ENCODE data around the gene TIAL1. TPM values are rescaled to one million over a fixed set of nuclear protein-coding genes. Genes with fewer than 3 reads are reported as not detected.

The TIAL1 gene
- 119 TPM for polyA plus RNA-seq (2013)

DNA sequence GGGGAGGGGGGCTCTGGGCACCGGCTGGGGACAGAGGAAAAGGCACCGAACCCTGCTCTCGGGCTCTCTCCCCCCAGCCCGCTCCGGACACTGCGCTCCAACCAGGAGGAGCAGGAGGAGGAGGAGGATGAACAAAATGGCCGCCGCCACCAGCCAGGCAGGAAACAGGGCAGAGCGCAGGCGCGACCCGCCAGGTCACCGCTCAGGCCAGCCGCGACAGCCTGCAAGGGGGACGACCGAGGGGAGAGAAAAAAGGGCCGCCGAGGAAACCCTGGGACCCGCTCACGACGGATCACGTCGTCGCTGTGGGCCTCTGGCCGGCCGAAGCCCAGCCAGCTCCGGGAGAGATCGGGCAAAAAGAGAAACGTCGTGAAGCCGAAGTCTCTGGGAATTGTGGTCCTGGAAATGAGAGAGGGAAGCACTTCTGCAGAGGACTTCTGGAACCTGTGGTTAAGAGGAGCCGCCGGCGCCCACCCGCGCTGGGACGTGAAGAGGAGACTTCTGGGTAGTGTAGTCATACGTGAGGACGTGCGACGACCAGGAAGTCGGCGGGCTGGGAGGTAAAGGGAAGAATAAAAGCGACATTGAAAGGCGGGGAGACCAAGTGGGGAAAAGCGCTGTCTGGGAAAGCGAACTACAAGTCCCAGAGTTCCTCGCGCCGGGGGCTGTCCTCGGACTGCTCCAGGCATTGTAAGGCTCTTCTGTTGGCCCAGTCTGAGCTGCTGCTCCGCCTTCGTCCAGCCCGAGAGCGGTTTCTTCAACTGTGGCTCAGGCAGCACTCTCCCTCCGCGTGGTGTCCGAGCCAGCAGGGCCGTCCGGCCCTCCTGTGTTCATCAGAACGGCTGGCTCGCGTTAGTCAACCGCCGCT, at the start of gene TIAL1:
Gene TIAL1 (minus strand): TSS at position 428 of the 868 bp plus-strand sequence. CDS start 499 bp downstream, outside the sequence.
- H3K36me3 ChIP-seq (ENCODE audit: control insufficient read depth in 4 of 4, insufficient read depth in 4 of 4, low read length in 3 of 4), result no peaks in the 10 kb centered on the region
- ChIA-PET POLR2A (no interaction called here), CTCF (no interaction called here)
- DNase-seq, result peak; percentile 99 to 100 (median 99)
- under 1% methylated on average over 44 of the region's 66 CpGs for WGBS (ENCODE audit: insufficient coverage)
- H3K27ac ChIP-seq (ENCODE audit: insufficient read depth in 1 of 2, low read depth in 1 of 2, low read length in 2 of 2, poor library complexity in 1 of 2, severe bottlenecking in 2 of 2), result peak within 1 kb of the TSS; percentile 85 to 95
- peaks cover 20 to 47% (median 35%) of the 10 kb centered on the region in 4 experiments for H3K4me1 ChIP-seq (ENCODE audit: control extremely low read depth in 1 of 4, control insufficient read depth in 4 of 4, insufficient read depth in 4 of 4, low read length in 3 of 4)
- H3K4me3 ChIP-seq (ENCODE audit: control insufficient read depth in 1 of 7, extremely low read depth in 1 of 7, insufficient read depth in 4 of 7, low read depth in 2 of 7, low read length in 6 of 7), result peak within 1 kb of the TSS; percentile 67 to 99 (median 94)
- no peaks in the 10 kb centered on the region for H3K27me3 ChIP-seq (replicated peaks in 2 of 5; ENCODE audit: control insufficient read depth in 4 of 5, insufficient read depth in 5 of 5, low read length in 4 of 5)
- no peaks in the 10 kb centered on the region for H3K9me3 ChIP-seq (ENCODE audit: control extremely low read depth in 1 of 5, control insufficient read depth in 4 of 5, insufficient read depth in 2 of 5, low read depth in 1 of 5, low read length in 4 of 5)

GRCh38 chr10:119644994-119645393, 48.2 kb upstream of the TIAL1 start:
- WGBS (ENCODE audit: insufficient coverage), result no CpG with 5 or more reads among the region's 3 CpGs
- Histone ChIP-seq H3K4me1 (ENCODE audit: control extremely low read depth in 1 of 4, control insufficient read depth in 4 of 4, insufficient read depth in 4 of 4, low read length in 3 of 4) (peaks cover 0 to under 1% (median 0%) of the 10 kb centered on the region in 4 experiments), H3K27me3 (replicated peaks in 2 of 5; ENCODE audit: control insufficient read depth in 4 of 5, insufficient read depth in 5 of 5, low read length in 4 of 5) (no peaks in the 10 kb centered on the region), H3K4me3 (ENCODE audit: control insufficient read depth in 1 of 7, extremely low read depth in 1 of 7, insufficient read depth in 4 of 7, low read depth in 2 of 7, low read length in 6 of 7) (no peak overlapping the region), H3K9me3 (ENCODE audit: control extremely low read depth in 1 of 5, control insufficient read depth in 4 of 5, insufficient read depth in 2 of 5, low read depth in 1 of 5, low read length in 4 of 5) (peaks cover 0 to 21% (median 8%) of the 10 kb centered on the region in 5 experiments), H3K36me3 (ENCODE audit: control insufficient read depth in 4 of 4, insufficient read depth in 4 of 4, low read length in 3 of 4) (no peaks in the 10 kb centered on the region), H3K27ac (ENCODE audit: insufficient read depth in 1 of 2, low read depth in 1 of 2, low read length in 2 of 2, poor library complexity in 1 of 2, severe bottlenecking in 2 of 2) (no peak overlapping the region)
- ChIA-PET CTCF (interaction anchor here (0.6 to 2.0 kb wide), 2 partner anchors 36 to 105 kb away, joined by 3 to 9 read pairs; no protein-coding TSS in a partner anchor), POLR2A (interaction anchor here (1.2 kb wide), 1 partner anchor 16 kb away, joined by 3 read pairs; no protein-coding TSS in a partner anchor)
- DNase-seq, result peak in 2 of 3 donors; percentile 15 to 24

DNA sequence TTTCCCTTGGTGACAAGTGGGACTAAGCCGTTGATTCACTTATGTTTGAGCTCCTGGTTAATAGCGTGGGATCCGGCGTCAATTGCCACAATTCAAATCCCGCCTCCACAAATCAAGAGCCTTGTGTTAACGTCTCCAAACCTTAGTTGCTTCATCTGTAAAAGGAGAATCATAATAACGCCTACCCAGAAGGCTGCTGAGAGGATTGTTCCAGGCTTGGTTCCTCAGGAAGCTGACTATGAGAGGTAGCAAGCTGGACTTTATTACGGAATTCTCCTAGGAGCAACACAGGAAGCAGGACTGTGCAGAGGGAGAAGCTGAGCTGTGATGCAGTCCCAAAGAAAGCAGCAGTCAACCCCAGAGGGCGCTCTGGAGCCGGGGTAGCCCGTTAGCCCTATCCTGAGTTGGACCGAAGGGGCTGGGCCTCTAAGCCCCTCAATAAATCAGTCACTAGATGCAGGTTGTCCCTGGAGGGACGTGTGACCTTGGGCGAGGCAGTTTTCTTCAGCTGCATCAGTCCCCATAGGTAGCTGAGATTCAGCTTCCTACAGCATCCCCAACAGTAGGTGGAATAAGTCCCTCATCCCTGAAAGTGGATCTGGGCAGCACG, 47.5 kb upstream of the TIAL1 start:
- H3K36me3 ChIP-seq (ENCODE audit: control insufficient read depth in 4 of 4, insufficient read depth in 4 of 4, low read length in 3 of 4), result no peaks in the 10 kb centered on the region
- no peak overlapping the region for H3K4me3 ChIP-seq (ENCODE audit: control insufficient read depth in 1 of 7, extremely low read depth in 1 of 7, insufficient read depth in 4 of 7, low read depth in 2 of 7, low read length in 6 of 7)
- no peak for DNase-seq
- no peak overlapping the region for H3K27ac ChIP-seq (ENCODE audit: insufficient read depth in 1 of 2, low read depth in 1 of 2, low read length in 2 of 2, poor library complexity in 1 of 2, severe bottlenecking in 2 of 2)
- POLR2A ChIA-PET, result interaction anchor here (0.7 kb wide), 1 partner anchor 29 kb away, joined by 3 read pairs; no protein-coding TSS in a partner anchor
- H3K27me3 ChIP-seq (replicated peaks in 2 of 5; ENCODE audit: control insufficient read depth in 4 of 5, insufficient read depth in 5 of 5, low read length in 4 of 5), result no peaks in the 10 kb centered on the region
- CTCF ChIA-PET, result interaction anchor here (1.0 to 2.0 kb wide), 4 partner anchors 11 to 42 kb away, joined by 4 to 9 read pairs (median 4); no protein-coding TSS in a partner anchor
- no peaks in the 10 kb centered on the region for H3K4me1 ChIP-seq (ENCODE audit: control extremely low read depth in 1 of 4, control insufficient read depth in 4 of 4, insufficient read depth in 4 of 4, low read length in 3 of 4)
- WGBS (ENCODE audit: insufficient coverage), result 89% methylated on average over 15 of the region's 15 CpGs
- H3K9me3 ChIP-seq (ENCODE audit: control extremely low read depth in 1 of 5, control insufficient read depth in 4 of 5, insufficient read depth in 2 of 5, low read depth in 1 of 5, low read length in 4 of 5), result peaks cover 0 to 21% (median 8%) of the 10 kb centered on the region in 5 experiments

GRCh38 chr10:119643306-119644204, 46.8 kb upstream of the TIAL1 start:
- Histone ChIP-seq H3K36me3 (ENCODE audit: control insufficient read depth in 4 of 4, insufficient read depth in 4 of 4, low read length in 3 of 4) (no peaks in the 10 kb centered on the region), H3K4me3 (ENCODE audit: control insufficient read depth in 1 of 7, extremely low read depth in 1 of 7, insufficient read depth in 4 of 7, low read depth in 2 of 7, low read length in 6 of 7) (no peak overlapping the region), H3K27ac (ENCODE audit: insufficient read depth in 1 of 2, low read depth in 1 of 2, low read length in 2 of 2, poor library complexity in 1 of 2, severe bottlenecking in 2 of 2) (no peak overlapping the region), H3K9me3 (ENCODE audit: control extremely low read depth in 1 of 5, control insufficient read depth in 4 of 5, insufficient read depth in 2 of 5, low read depth in 1 of 5, low read length in 4 of 5) (peaks cover 0 to 21% (median 8%) of the 10 kb centered on the region in 5 experiments), H3K27me3 (replicated peaks in 2 of 5; ENCODE audit: control insufficient read depth in 4 of 5, insufficient read depth in 5 of 5, low read length in 4 of 5) (no peaks in the 10 kb centered on the region), H3K4me1 (ENCODE audit: control extremely low read depth in 1 of 4, control insufficient read depth in 4 of 4, insufficient read depth in 4 of 4, low read length in 3 of 4) (no peaks in the 10 kb centered on the region)
- no peak for DNase-seq
- ChIA-PET POLR2A (interaction anchor here (0.7 kb wide), 1 partner anchor 30 kb away, joined by 3 read pairs; no protein-coding TSS in a partner anchor), CTCF (interaction anchor here (1.0 to 2.3 kb wide), 6 partner anchors 10 to 41 kb away, joined by 3 to 9 read pairs (median 4); no protein-coding TSS in a partner anchor)
- WGBS (ENCODE audit: insufficient coverage), result 89% methylated on average over 15 of the region's 15 CpGs

- WGBS (ENCODE audit: insufficient coverage), result no CpG with 5 or more reads among the region's 2 CpGs
- peak in 2 of 3 donors; percentile 15 to 27 for DNase-seq
- ChIA-PET CTCF (interaction anchor here (1.3 to 2.3 kb wide), 2 partner anchors 12 to 34 kb away, joined by 3 to 8 read pairs; no protein-coding TSS in a partner anchor), POLR2A (no interaction called here)
- H3K36me3 ChIP-seq (ENCODE audit: control insufficient read depth in 4 of 4, insufficient read depth in 4 of 4, low read length in 3 of 4), result no peaks in the 10 kb centered on the region
- H3K27ac ChIP-seq (ENCODE audit: insufficient read depth in 1 of 2, low read depth in 1 of 2, low read length in 2 of 2, poor library complexity in 1 of 2, severe bottlenecking in 2 of 2), result no peak overlapping the region
- peaks cover 0 to 21% (median 8%) of the 10 kb centered on the region in 5 experiments for H3K9me3 ChIP-seq (ENCODE audit: control extremely low read depth in 1 of 5, control insufficient read depth in 4 of 5, insufficient read depth in 2 of 5, low read depth in 1 of 5, low read length in 4 of 5)
- no peaks in the 10 kb centered on the region for H3K27me3 ChIP-seq (replicated peaks in 2 of 5; ENCODE audit: control insufficient read depth in 4 of 5, insufficient read depth in 5 of 5, low read length in 4 of 5)
- H3K4me3 ChIP-seq (ENCODE audit: control insufficient read depth in 1 of 7, extremely low read depth in 1 of 7, insufficient read depth in 4 of 7, low read depth in 2 of 7, low read length in 6 of 7), result no peak overlapping the region
- H3K4me1 ChIP-seq (ENCODE audit: control extremely low read depth in 1 of 4, control insufficient read depth in 4 of 4, insufficient read depth in 4 of 4, low read length in 3 of 4), result no peaks in the 10 kb centered on the region
Measured at GRCh38 chr10:119642556-119643111, 45.9 kb upstream of the TIAL1 start.

GRCh38 chr10:119640875-119641526, 44.2 kb upstream of the TIAL1 start:
- H3K4me1 ChIP-seq (ENCODE audit: control extremely low read depth in 1 of 4, control insufficient read depth in 4 of 4, insufficient read depth in 4 of 4, low read length in 3 of 4), result no peaks in the 10 kb centered on the region
- CTCF ChIA-PET, result interaction anchor here (1.4 kb wide), 1 partner anchor 13 kb away, joined by 3 read pairs; no protein-coding TSS in a partner anchor
- H3K27ac ChIP-seq (ENCODE audit: insufficient read depth in 1 of 2, low read depth in 1 of 2, low read length in 2 of 2, poor library complexity in 1 of 2, severe bottlenecking in 2 of 2), result no peak overlapping the region
- POLR2A ChIA-PET, result no interaction called here
- no peaks in the 10 kb centered on the region for H3K27me3 ChIP-seq (replicated peaks in 2 of 5; ENCODE audit: control insufficient read depth in 4 of 5, insufficient read depth in 5 of 5, low read length in 4 of 5)
- 100% methylated on average over 5 of the region's 8 CpGs for WGBS (ENCODE audit: insufficient coverage)
- H3K9me3 ChIP-seq (ENCODE audit: control extremely low read depth in 1 of 5, control insufficient read depth in 4 of 5, insufficient read depth in 2 of 5, low read depth in 1 of 5, low read length in 4 of 5), result peaks cover 0 to 17% (median 8%) of the 10 kb centered on the region in 5 experiments
- H3K4me3 ChIP-seq (ENCODE audit: control insufficient read depth in 1 of 7, extremely low read depth in 1 of 7, insufficient read depth in 4 of 7, low read depth in 2 of 7, low read length in 6 of 7), result no peak overlapping the region
- no peaks in the 10 kb centered on the region for H3K36me3 ChIP-seq (ENCODE audit: control insufficient read depth in 4 of 4, insufficient read depth in 4 of 4, low read length in 3 of 4)
- no peak for DNase-seq

Data from common myeloid progenitor, CD34-positive (primary cell).